K562 (cell line): Measurements from ENCODE around the gene GNAQ.

Experiments used
- CBX8 ChIP-seq: fragments of 200-600 bp; sonication (generic); IDR thresholded peaks from 2 replicates; pipeline ENCODE4 v1.6.1; 2012; ENCODE audit warnings: borderline replicate concordance, mixed run types, low read depth, mild to moderate bottlenecking, moderate library complexity, mixed read lengths, low read length, control low read depth, inconsistent platforms; ENCODE audit not compliant: poor library complexity, severe bottlenecking; ENCODE audit errors: extremely low read depth
- JUN ChIP-seq, 2 experiments: sonication (generic) in 1 of 2; formaldehyde crosslinking in 1 of 2; IDR thresholded peaks; 2 replicates each; pipeline versions ENCODE4 v1.6.1 to v1.8.0; 2012 to 2022; ENCODE audit warnings: borderline replicate concordance in 2 of 2, mild to moderate bottlenecking in 2 of 2, improper control_type of control experiment in 1 of 2, low read depth in 1 of 2, low read length in 1 of 2, missing genetic modification reagents in 1 of 2
- TEAD4 ChIP-seq, 2 experiments: sonication (generic) in 1 of 2; formaldehyde crosslinking in 1 of 2; IDR thresholded peaks; 2 replicates each; pipeline versions ENCODE4 v1.6.1 to v1.8.0; 2012 to 2022; ENCODE audit warnings: borderline replicate concordance in 1 of 2, inconsistent platforms in 1 of 2, low read length in 1 of 2, mild to moderate bottlenecking in 1 of 2, missing genetic modification reagents in 1 of 2
- YY1 ChIP-seq, 3 experiments: IDR thresholded peaks; 2 replicates each; pipeline ENCODE4 v1.6.1; 2011; ENCODE audit warnings: low read length in 2 of 3, mild to moderate bottlenecking in 2 of 3, moderate library complexity in 2 of 3, borderline replicate concordance in 1 of 3, control low read depth in 1 of 3, low read depth in 1 of 3; ENCODE audit not compliant: insufficient read depth in 3 of 3, insufficient replicate concordance in 2 of 3, control insufficient read depth in 1 of 3, insufficient read length in 1 of 3; ENCODE audit errors: extremely low read depth in 1 of 3
- ZNF212 ChIP-seq: fragments of 450-650 bp; formaldehyde crosslinking; IDR thresholded peaks from 2 replicates; pipeline ENCODE4 v1.4.0; 2020; ENCODE audit warnings: mild to moderate bottlenecking
- TF ChIP-seq, protein P1 (sequence below), 3 experiments: IDR thresholded peaks in 2 of 3; conservative IDR thresholded peaks in 1 of 3; 2 replicates each; pipeline ENCODE4 v1.5.1; 2011 to 2012; ENCODE audit warnings: low read length in 3 of 3, mild to moderate bottlenecking in 3 of 3, control low read depth in 2 of 3, improper control_type of control experiment in 1 of 3, inconsistent platforms in 1 of 3, low read depth in 1 of 3, mixed read lengths in 1 of 3, moderate library complexity in 1 of 3; ENCODE audit not compliant: insufficient read depth in 2 of 3
- TF ChIP-seq, protein P2 (sequence below): sonication (generic); formaldehyde crosslinking; IDR thresholded peaks from 2 replicates; pipeline ENCODE4 v1.9.0; 2022; ENCODE audit warnings: mild to moderate bottlenecking, missing genetic modification reagents

DNA sequence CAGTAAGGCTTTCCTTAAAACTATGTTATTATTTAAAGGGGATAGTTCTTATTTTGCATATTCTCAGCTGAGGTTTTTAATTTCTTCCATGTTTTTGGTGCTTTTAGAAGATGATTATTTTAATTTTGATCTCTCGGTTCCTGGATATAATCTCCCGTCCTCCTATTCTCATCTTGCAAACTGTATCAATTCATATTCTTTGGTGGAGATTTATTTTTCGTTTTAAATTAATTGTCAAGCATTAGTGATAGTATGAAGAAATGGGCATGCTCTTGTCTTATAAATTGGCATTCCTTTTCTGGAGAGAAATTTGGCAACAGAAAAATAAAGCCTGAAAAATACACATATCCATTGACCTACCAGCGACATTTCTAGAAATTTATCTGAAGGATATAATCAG, 15.5 kb upstream of the GNAQ start:
- TF ChIP-seq TEAD4 (IDR thresholded peaks at IDR 0.05; ENCODE audit: low read length): no peak
- no peak for TF ChIP-seq TEAD4 (CRISPR knock-in tag; IDR thresholded peaks at IDR 0.05; ENCODE audit: borderline replicate concordance)
- TF ChIP-seq YY1 (IDR thresholded peaks at IDR 0.05; ENCODE audit: borderline replicate concordance in 1 of 3, control insufficient read depth in 1 of 3, extremely low read depth in 1 of 3, insufficient read depth in 3 of 3, insufficient read length in 1 of 3, insufficient replicate concordance in 2 of 3, low read depth in 1 of 3, low read length in 2 of 3): no peak
- TF ChIP-seq JUN (IDR thresholded peaks at IDR 0.05; ENCODE audit: borderline replicate concordance, low read depth, low read length): no peak
- TF ChIP-seq JUN (CRISPR knock-in tag; IDR thresholded peaks at IDR 0.05; ENCODE audit: borderline replicate concordance): no peak
- no peak for TF ChIP-seq CBX8
- TF ChIP-seq, protein P1, sequence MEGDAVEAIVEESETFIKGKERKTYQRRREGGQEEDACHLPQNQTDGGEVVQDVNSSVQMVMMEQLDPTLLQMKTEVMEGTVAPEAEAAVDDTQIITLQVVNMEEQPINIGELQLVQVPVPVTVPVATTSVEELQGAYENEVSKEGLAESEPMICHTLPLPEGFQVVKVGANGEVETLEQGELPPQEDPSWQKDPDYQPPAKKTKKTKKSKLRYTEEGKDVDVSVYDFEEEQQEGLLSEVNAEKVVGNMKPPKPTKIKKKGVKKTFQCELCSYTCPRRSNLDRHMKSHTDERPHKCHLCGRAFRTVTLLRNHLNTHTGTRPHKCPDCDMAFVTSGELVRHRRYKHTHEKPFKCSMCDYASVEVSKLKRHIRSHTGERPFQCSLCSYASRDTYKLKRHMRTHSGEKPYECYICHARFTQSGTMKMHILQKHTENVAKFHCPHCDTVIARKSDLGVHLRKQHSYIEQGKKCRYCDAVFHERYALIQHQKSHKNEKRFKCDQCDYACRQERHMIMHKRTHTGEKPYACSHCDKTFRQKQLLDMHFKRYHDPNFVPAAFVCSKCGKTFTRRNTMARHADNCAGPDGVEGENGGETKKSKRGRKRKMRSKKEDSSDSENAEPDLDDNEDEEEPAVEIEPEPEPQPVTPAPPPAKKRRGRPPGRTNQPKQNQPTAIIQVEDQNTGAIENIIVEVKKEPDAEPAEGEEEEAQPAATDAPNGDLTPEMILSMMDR (IDR thresholded peaks at IDR 0.05 in 2 of 3, conservative IDR thresholded peaks at IDR 0.05 in 1 of 3; ENCODE audit: insufficient read depth in 2 of 3, low read depth in 1 of 3, low read length in 3 of 3): no peak
- TF ChIP-seq, protein P2, sequence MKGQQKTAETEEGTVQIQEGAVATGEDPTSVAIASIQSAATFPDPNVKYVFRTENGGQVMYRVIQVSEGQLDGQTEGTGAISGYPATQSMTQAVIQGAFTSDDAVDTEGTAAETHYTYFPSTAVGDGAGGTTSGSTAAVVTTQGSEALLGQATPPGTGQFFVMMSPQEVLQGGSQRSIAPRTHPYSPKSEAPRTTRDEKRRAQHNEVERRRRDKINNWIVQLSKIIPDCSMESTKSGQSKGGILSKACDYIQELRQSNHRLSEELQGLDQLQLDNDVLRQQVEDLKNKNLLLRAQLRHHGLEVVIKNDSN (CRISPR knock-in tag): no peak
- TF ChIP-seq ZNF212 (CRISPR knock-in tag): no peak
